ENCODE results near the gene TMEM218. TPM values are rescaled to one million over a fixed set of nuclear protein-coding genes. Genes with fewer than 3 reads are reported as not detected.

TMEM218 gene
- total RNA-seq, 1 donor from 2014 or later: 12.8 TPM

GRCh38 chr11:125139778-125140177 lies 28.4 kb upstream of the TMEM218 start:
- no peak for TF ChIP-seq CTCF (IDR thresholded peaks at IDR 0.05)
- TF ChIP-seq POLR2A (IDR thresholded peaks at IDR 0.05): no peak
- no peak for TF ChIP-seq POLR2AphosphoS5 (IDR thresholded peaks at IDR 0.05; ENCODE audit: insufficient read depth in 1 of 2, low read depth in 1 of 2)
- DNase-seq (ENCODE audit: extremely low spot score in 2 of 2): no peak
- Histone ChIP-seq H3K36me3 (no peaks in the 10 kb centered on the region), H3K4me1 (peaks cover 5% of the 10 kb centered on the region), H3K27me3 (no peaks in the 10 kb centered on the region), H3K4me3 (no peak overlapping the region), H3K27ac (no peak overlapping the region), H3K9me3 (no peaks in the 10 kb centered on the region)
- intact Hi-C loops (cut with DNase I): no loop called here

- Histone ChIP-seq H3K27ac (no peak overlapping the region), H3K4me3 (no peak overlapping the region), H3K27me3 (no peaks in the 10 kb centered on the region), H3K9me3 (no peaks in the 10 kb centered on the region), H3K36me3 (no peaks in the 10 kb centered on the region), H3K4me1 (peaks cover 5% of the 10 kb centered on the region)
- TF ChIP-seq CTCF (IDR thresholded peaks at IDR 0.05) (no peak), POLR2AphosphoS5 (IDR thresholded peaks at IDR 0.05; ENCODE audit: insufficient read depth in 1 of 2, low read depth in 1 of 2) (no peak), POLR2A (IDR thresholded peaks at IDR 0.05) (no peak)
- intact Hi-C loops (cut with DNase I): no loop called here
- no peak for DNase-seq (ENCODE audit: extremely low spot score in 2 of 2)
Measured at GRCh38 chr11:125138966-125139365, 27.5 kb upstream of the TMEM218 start.

GRCh38 chr11:125136001-125136400 lies 24.6 kb upstream of the TMEM218 start:
- no peak for DNase-seq (ENCODE audit: extremely low spot score in 2 of 2)
- Histone ChIP-seq H3K9me3 (no peaks in the 10 kb centered on the region), H3K4me3 (no peak overlapping the region), H3K27me3 (no peaks in the 10 kb centered on the region), H3K4me1 (no peaks in the 10 kb centered on the region), H3K27ac (no peak overlapping the region), H3K36me3 (no peaks in the 10 kb centered on the region)
- TF ChIP-seq POLR2AphosphoS5 (IDR thresholded peaks at IDR 0.05; ENCODE audit: insufficient read depth in 1 of 2, low read depth in 1 of 2) (no peak), POLR2A (IDR thresholded peaks at IDR 0.05) (no peak), CTCF (IDR thresholded peaks at IDR 0.05) (no peak)
- intact Hi-C loops (cut with DNase I): no loop called here

- H3K4me1 ChIP-seq: no peaks in the 10 kb centered on the region
- no peaks in the 10 kb centered on the region for H3K36me3 ChIP-seq
- H3K27ac ChIP-seq: no peak overlapping the region
- H3K4me3 ChIP-seq: no peak overlapping the region
- no peaks in the 10 kb centered on the region for H3K27me3 ChIP-seq
- no peak for DNase-seq (ENCODE audit: extremely low spot score in 2 of 2)
- H3K9me3 ChIP-seq: no peaks in the 10 kb centered on the region
- intact Hi-C loops (cut with DNase I): no loop called here
- no peak for TF ChIP-seq POLR2AphosphoS5 (IDR thresholded peaks at IDR 0.05; ENCODE audit: insufficient read depth in 1 of 2, low read depth in 1 of 2)
- no peak for TF ChIP-seq POLR2A (IDR thresholded peaks at IDR 0.05)
- no peak for TF ChIP-seq CTCF (IDR thresholded peaks at IDR 0.05)
Measured at GRCh38 chr11:125132596-125132995, 21.2 kb upstream of the TMEM218 start.

GRCh38 chr11:125132071-125132470 lies 20.6 kb upstream of the TMEM218 start:
- H3K4me1 ChIP-seq: no peaks in the 10 kb centered on the region
- no peaks in the 10 kb centered on the region for H3K36me3 ChIP-seq
- H3K9me3 ChIP-seq: no peaks in the 10 kb centered on the region
- H3K27ac ChIP-seq: no peak overlapping the region
- TF ChIP-seq POLR2A (IDR thresholded peaks at IDR 0.05) (no peak), CTCF (IDR thresholded peaks at IDR 0.05) (no peak), POLR2AphosphoS5 (IDR thresholded peaks at IDR 0.05; ENCODE audit: insufficient read depth in 1 of 2, low read depth in 1 of 2) (no peak)
- no peak for DNase-seq (ENCODE audit: extremely low spot score in 2 of 2)
- H3K4me3 ChIP-seq: no peak overlapping the region
- no peaks in the 10 kb centered on the region for H3K27me3 ChIP-seq
- intact Hi-C loops (cut with DNase I): no loop called here
